ENCODE results near the gene PAPSS2. TPM values are rescaled to one million over a fixed set of nuclear protein-coding genes. Genes with fewer than 3 reads are reported as not detected.
A peak's percentile ranks its signal among the peaks of the same experiment; 100 is the strongest.

Gene PAPSS2
- total RNA-seq, 1 experiment from 2014 or later: 24.5 TPM

DNA sequence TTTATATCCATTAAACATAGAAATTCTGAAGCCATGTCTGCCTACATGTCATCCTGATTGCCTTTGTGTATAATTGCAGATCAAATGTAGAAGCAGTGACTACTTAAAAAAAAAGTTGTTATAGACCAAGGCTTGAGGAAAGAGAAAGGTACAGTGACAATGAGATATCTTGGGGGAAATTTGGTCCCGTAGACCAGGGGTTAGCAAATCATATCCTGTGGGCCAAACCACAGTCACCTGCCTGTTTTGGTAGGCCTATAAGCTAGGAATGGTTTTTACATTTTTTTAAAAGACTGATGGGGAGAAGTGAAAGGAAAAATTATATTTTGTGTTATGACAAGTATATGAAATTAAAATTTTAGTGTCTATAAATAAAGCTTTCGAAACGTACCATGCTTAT, 12.9 kb downstream of the PAPSS2 start:
- Histone ChIP-seq H2BK12ac (ENCODE audit: insufficient read length, low read depth, low read length) (no peak overlapping the region), H3K14ac (ENCODE audit: insufficient read depth, low read length) (no peak overlapping the region), H3K9me3 (ENCODE audit: control insufficient read depth, low read depth, low read length) (no peaks in the 10 kb centered on the region), H3K27me3 (ENCODE audit: insufficient read depth, low read length) (no peaks in the 10 kb centered on the region; the same call in 1 of the 2 replicates), H3K18ac (ENCODE audit: insufficient read length, low read depth, low read length) (no peak overlapping the region), H4K8ac (replicated peaks; ENCODE audit: insufficient read length, low read depth, low read length) (no peak overlapping the region), H2BK120ac (ENCODE audit: low read depth, low read length, poor library complexity, severe bottlenecking) (no peak overlapping the region), H2BK20ac (ENCODE audit: low read depth, low read length, poor library complexity, severe bottlenecking) (no peak overlapping the region), H3K4me2 (ENCODE audit: insufficient read depth, insufficient read length, low read length) (no peak overlapping the region), H3K79me2 (ENCODE audit: insufficient read depth, low read length) (no peaks in the 10 kb centered on the region), H3K4ac (ENCODE audit: low read depth, low read length) (no peak overlapping the region), H2AFZ (ENCODE audit: low read length) (no peak overlapping the region), H3T11ph (ENCODE audit: low read length) (no peak overlapping the region), H2BK5ac (ENCODE audit: insufficient read length, low read length) (no peak overlapping the region), H3K27ac (ENCODE audit: insufficient read length, low read depth, low read length) (no peak overlapping the region), H2AK5ac (ENCODE audit: insufficient read length, low read length) (no peak overlapping the region), H2BK15ac (ENCODE audit: low read depth, low read length) (no peak overlapping the region), H3K23ac (ENCODE audit: insufficient read length, low read depth, low read length) (no peak overlapping the region), H3K4me1 (ENCODE audit: insufficient read depth, low read length) (peaks cover 3% of the 10 kb centered on the region; the same call in 1 of the 2 replicates), H4K20me1 (ENCODE audit: control insufficient read depth, insufficient read depth, insufficient read length) (no peaks in the 10 kb centered on the region), H4K5ac (ENCODE audit: insufficient read length, low read depth, low read length) (no peak overlapping the region), H3K56ac (ENCODE audit: insufficient read length, low read depth, low read length) (no peak overlapping the region), H3K23me2 (ENCODE audit: insufficient read length, low read depth, low read length, poor library complexity, severe bottlenecking) (no peaks in the 10 kb centered on the region), H4K91ac (ENCODE audit: insufficient read length, low read depth, low read length) (no peak overlapping the region), H3K79me1 (ENCODE audit: insufficient read depth, low read depth, low read length, poor library complexity, severe bottlenecking) (no peaks in the 10 kb centered on the region), H3K9ac (ENCODE audit: extremely low read depth, insufficient read length, low read length) (no peak overlapping the region)
- H3K36me3 Mint-ChIP-seq (ENCODE audit: insufficient read depth in 1 of 3, low read depth in 3 of 3): no peaks in the 10 kb centered on the region
- no peaks in the 10 kb centered on the region for H3K9me3 Mint-ChIP-seq
- no peak for DNase-seq
- no CpG with 5 or more reads among the region's 3 CpGs for WGBS (ENCODE audit: extremely low coverage, insufficient read length, low lambda C conversion rate)
- peaks cover 7 to 11% of the 10 kb centered on the region in 2 experiments for H3K4me1 Mint-ChIP-seq
- TF ChIP-seq, protein P1, sequence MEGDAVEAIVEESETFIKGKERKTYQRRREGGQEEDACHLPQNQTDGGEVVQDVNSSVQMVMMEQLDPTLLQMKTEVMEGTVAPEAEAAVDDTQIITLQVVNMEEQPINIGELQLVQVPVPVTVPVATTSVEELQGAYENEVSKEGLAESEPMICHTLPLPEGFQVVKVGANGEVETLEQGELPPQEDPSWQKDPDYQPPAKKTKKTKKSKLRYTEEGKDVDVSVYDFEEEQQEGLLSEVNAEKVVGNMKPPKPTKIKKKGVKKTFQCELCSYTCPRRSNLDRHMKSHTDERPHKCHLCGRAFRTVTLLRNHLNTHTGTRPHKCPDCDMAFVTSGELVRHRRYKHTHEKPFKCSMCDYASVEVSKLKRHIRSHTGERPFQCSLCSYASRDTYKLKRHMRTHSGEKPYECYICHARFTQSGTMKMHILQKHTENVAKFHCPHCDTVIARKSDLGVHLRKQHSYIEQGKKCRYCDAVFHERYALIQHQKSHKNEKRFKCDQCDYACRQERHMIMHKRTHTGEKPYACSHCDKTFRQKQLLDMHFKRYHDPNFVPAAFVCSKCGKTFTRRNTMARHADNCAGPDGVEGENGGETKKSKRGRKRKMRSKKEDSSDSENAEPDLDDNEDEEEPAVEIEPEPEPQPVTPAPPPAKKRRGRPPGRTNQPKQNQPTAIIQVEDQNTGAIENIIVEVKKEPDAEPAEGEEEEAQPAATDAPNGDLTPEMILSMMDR (conservative IDR thresholded peaks at IDR 0.05): no peak
- no peaks in the 10 kb centered on the region for H3K27me3 Mint-ChIP-seq (ENCODE audit: low read depth)
- no peak overlapping the region for H3K4me3 Mint-ChIP-seq
- H3K27ac Mint-ChIP-seq: peak overlapping the region in 1 of 3 experiments; percentile 33; a peak in 2 of 7 replicates

Measured in H9 (cell line).